H1 (cell line): Measurements from ENCODE around the gene TFF2. TPM values are rescaled to one million over a fixed set of nuclear protein-coding genes. Genes with fewer than 3 reads are reported as not detected.

Experiments used
- polyA plus RNA-seq, 7 experiments: library from polyadenylated mRNA; depleted of rRNA in 3 of 7; stranded (reverse) in 5 of 7; unstranded in 2 of 7; fragments of >200 nt in 5 of 7; fragments of 200-250 nt in 2 of 7; gene quantifications; 1 replicate in 5 of 7; 2 replicates in 1 of 7; 4 replicates in 1 of 7; pipeline versions ENCODE4 v1.2.1 to v1.2.3, GENCODE V29; 2011 to 2013; ENCODE audit warnings: missing spikeins in 2 of 7, mixed read lengths in 2 of 7
- total RNA-seq: library from RNA; stranded (reverse); fragmentation: NEBNext Ultra II Directional; extraction: Animal tissue kit (Norgen Biotek cat#: 25700); gene quantifications from 2 replicates; pipeline ENCODE4 v1.2.1, GENCODE V29; 2021

TFF2 gene
- total and polyA plus RNA-seq, 2 of the 8 experiments (the other 6 are each of a cell fraction or from before 2014, with no cell fraction given), result not detected

Other genes with a start within 250 kb of the TFF2 start
- gene ABCG1, start 131.9 kb downstream of the TFF2 start, total RNA-seq, result 4.0 TPM in 2 replicates
- 2.1 and 3.8 TPM in 2 replicates for gene ABCG1, start 131.9 kb downstream of the TFF2 start, polyA plus RNA-seq (2011; rRNA removed)
- gene TFF3, start 35.6 kb downstream of the TFF2 start, total RNA-seq, result 1.7 TPM in 1 of 2 replicates, not detected in the other
- 4.1 and 6.7 TPM in 2 replicates for gene TFF3, start 35.6 kb downstream of the TFF2 start, polyA plus RNA-seq (2011; rRNA removed)
- not detected in 2 replicates for gene TFF1, start 15.5 kb upstream of the TFF2 start, total RNA-seq
- gene TFF1, start 15.5 kb upstream of the TFF2 start, polyA plus RNA-seq (2011; rRNA removed), result not detected in 2 replicates
- not detected in 2 replicates for gene TMPRSS3, start 45.1 kb upstream of the TFF2 start, total RNA-seq
- gene TMPRSS3, start 45.1 kb upstream of the TFF2 start, polyA plus RNA-seq (2011; rRNA removed), result 0.38 and 0.75 TPM in 2 replicates
- gene UBASH3A, start 52.9 kb upstream of the TFF2 start, total RNA-seq, result not detected in 2 replicates
- gene UBASH3A, start 52.9 kb upstream of the TFF2 start, polyA plus RNA-seq (2011; rRNA removed), result not detected in 2 replicates
- 0.36 TPM in 1 of 2 replicates, not detected in the other for gene RSPH1, start 145.2 kb upstream of the TFF2 start, total RNA-seq
- 0.08 and 0.24 TPM in 2 replicates for gene RSPH1, start 145.2 kb upstream of the TFF2 start, polyA plus RNA-seq (2011; rRNA removed)
- gene SLC37A1, start 162.9 kb upstream of the TFF2 start, total RNA-seq, result 23.7 and 30.9 TPM in 2 replicates
- 15.6 and 21.8 TPM in 2 replicates for gene SLC37A1, start 162.9 kb upstream of the TFF2 start, polyA plus RNA-seq (2011; rRNA removed)